Activated naive CD8-positive, alpha-beta T cell treated with anti-CD3 and anti-CD28 coated beads, Interleukin-2, amount 50 U/mL, for 16 hours (primary cell): ENCODE results near the gene ZNF330.

Source experiments
- DNase-seq: peaks from one replicate; pipeline ENCODE4 v3.0.0-alpha.2; 2020; ENCODE audit warnings: low read depth, low spot score

The ZNF330 gene

GRCh38 chr4:141233673-141234072 lies 13.0 kb downstream of the ZNF330 start:
- DNase-seq = no peak

GRCh38 chr4:141238186-141238585 lies 17.5 kb downstream of the ZNF330 start:
- DNase-seq = no peak

GRCh38 chr4:141240259-141240658 lies 19.6 kb downstream of the ZNF330 start:
- no peak for DNase-seq

- no peak for DNase-seq
Observed at GRCh38 chr4:141240671-141241070, 20.0 kb downstream of the ZNF330 start.

- no peak for DNase-seq
Observed at GRCh38 chr4:141241986-141242385, 21.3 kb downstream of the ZNF330 start.

- DNase-seq = no peak
Observed at GRCh38 chr4:141244419-141244818, 23.7 kb downstream of the ZNF330 start.

- no peak for DNase-seq
Observed at GRCh38 chr4:141246243-141246642, 25.5 kb downstream of the ZNF330 start.

GRCh38 chr4:141246683-141247429 lies 26.2 kb downstream of the ZNF330 start:
- no peak for DNase-seq

GRCh38 chr4:141247430-141247780 lies 26.7 kb downstream of the ZNF330 start:
- DNase-seq = no peak

- no peak for DNase-seq
Observed at GRCh38 chr4:141248029-141248428, 27.3 kb downstream of the ZNF330 start.

GRCh38 chr4:141248486-141248885 lies 27.8 kb downstream of the ZNF330 start:
- DNase-seq = no peak

GRCh38 chr4:141254326-141254725 lies 33.6 kb downstream of the ZNF330 start:
- DNase-seq = no peak

GRCh38 chr4:141255016-141255415 lies 34.3 kb downstream of the ZNF330 start:
- DNase-seq = no peak

GRCh38 chr4:141258558-141258957 lies 37.9 kb downstream of the ZNF330 start:
- DNase-seq = no peak

GRCh38 chr4:141275834-141276233 lies 55.1 kb downstream of the ZNF330 start:
- no peak for DNase-seq

- no peak for DNase-seq
Observed at GRCh38 chr4:141283152-141283551, 62.5 kb downstream of the ZNF330 start.

- no peak for DNase-seq
Observed at GRCh38 chr4:141283563-141283962, 62.9 kb downstream of the ZNF330 start.
